Activated naive CD4-positive, alpha-beta T cell treated with anti-CD3 and anti-CD28 coated beads, Interleukin-2, amount 50 U/mL, for 24 hours (primary cell): ENCODE results near the gene PLPP1.

Source experiments
- H3K27ac Mint-ChIP-seq: one replicate; pipeline ENCODE4 v1.8.0; 2021; ENCODE audit warnings: mild to moderate bottlenecking, mixed read lengths
- H3K27me3 Mint-ChIP-seq: one replicate; pipeline ENCODE4 v1.8.0; 2021; ENCODE audit warnings: mixed read lengths
- H3K36me3 Mint-ChIP-seq: one replicate; pipeline ENCODE4 v1.8.0; 2021; ENCODE audit warnings: mixed read lengths
- H3K4me1 Mint-ChIP-seq: one replicate; pipeline ENCODE4 v1.8.0; 2021; ENCODE audit warnings: mixed read lengths
- H3K4me3 Mint-ChIP-seq: one replicate; pipeline ENCODE4 v1.8.0; 2021; ENCODE audit warnings: mild to moderate bottlenecking, mixed read lengths
- H3K9me3 Mint-ChIP-seq: one replicate; pipeline ENCODE4 v1.8.0; 2021; ENCODE audit warnings: mixed read lengths

The PLPP1 gene

GRCh38 chr5:55534436-55535198 lies at the start of gene PLPP1:
Gene PLPP1, minus strand, starts transcription at chr5:55534964. Its CDS starts 335 bp downstream, at chr5:55534629.
- Mint-ChIP-seq H3K27me3 (no peaks in the 10 kb centered on the region), H3K4me3 (peak within 1 kb of the TSS; percentile 83), H3K36me3 (peaks cover 5% of the 10 kb centered on the region), H3K4me1 (peaks cover 45% of the 10 kb centered on the region), H3K9me3 (no peaks in the 10 kb centered on the region), H3K27ac (peak within 1 kb of the TSS; percentile 92)

- no peaks in the 10 kb centered on the region for H3K27me3 Mint-ChIP-seq
Measured at GRCh38 chr5:55583578-55583977, 48.8 kb upstream of the PLPP1 start.

GRCh38 chr5:55582256-55582655 lies 47.5 kb upstream of the PLPP1 start:
- H3K27ac Mint-ChIP-seq = no peak overlapping the region
- no peak overlapping the region for H3K4me3 Mint-ChIP-seq
- no peaks in the 10 kb centered on the region for H3K36me3 Mint-ChIP-seq
- no peaks in the 10 kb centered on the region for H3K9me3 Mint-ChIP-seq
- H3K4me1 Mint-ChIP-seq = peaks cover 13% of the 10 kb centered on the region
- no peaks in the 10 kb centered on the region for H3K27me3 Mint-ChIP-seq

More at GRCh38 chr5:55583578-55583977, 48.8 kb upstream of the PLPP1 start:
- Mint-ChIP-seq H3K9me3 (no peaks in the 10 kb centered on the region), H3K27ac (no peak overlapping the region), H3K36me3 (no peaks in the 10 kb centered on the region), H3K4me3 (no peak overlapping the region), H3K4me1 (peaks cover 13% of the 10 kb centered on the region)

GRCh38 chr5:55580042-55580441 lies 45.3 kb upstream of the PLPP1 start:
- no peak overlapping the region for H3K27ac Mint-ChIP-seq
- H3K27me3 Mint-ChIP-seq = no peaks in the 10 kb centered on the region
- peaks cover 17% of the 10 kb centered on the region for H3K4me1 Mint-ChIP-seq
- H3K4me3 Mint-ChIP-seq = no peak overlapping the region
- H3K9me3 Mint-ChIP-seq = no peaks in the 10 kb centered on the region
- H3K36me3 Mint-ChIP-seq = no peaks in the 10 kb centered on the region

- H3K4me1 Mint-ChIP-seq = peaks cover 17% of the 10 kb centered on the region
- H3K27me3 Mint-ChIP-seq = no peaks in the 10 kb centered on the region
- H3K27ac Mint-ChIP-seq = no peak overlapping the region
- H3K9me3 Mint-ChIP-seq = no peaks in the 10 kb centered on the region
- H3K36me3 Mint-ChIP-seq = no peaks in the 10 kb centered on the region
- no peak overlapping the region for H3K4me3 Mint-ChIP-seq
Measured at GRCh38 chr5:55578771-55579170, 44.0 kb upstream of the PLPP1 start.

- Mint-ChIP-seq H3K9me3 (no peaks in the 10 kb centered on the region), H3K4me3 (no peak overlapping the region), H3K27me3 (no peaks in the 10 kb centered on the region)
Measured at GRCh38 chr5:55577353-55578060, 42.7 kb upstream of the PLPP1 start.

GRCh38 chr5:55576661-55577060 lies 41.9 kb upstream of the PLPP1 start:
- Mint-ChIP-seq H3K4me1 (peaks cover 9% of the 10 kb centered on the region), H3K9me3 (no peaks in the 10 kb centered on the region), H3K4me3 (no peak overlapping the region), H3K27ac (no peak overlapping the region), H3K27me3 (no peaks in the 10 kb centered on the region), H3K36me3 (no peaks in the 10 kb centered on the region)

More at GRCh38 chr5:55577353-55578060, 42.7 kb upstream of the PLPP1 start:
- no peaks in the 10 kb centered on the region for H3K36me3 Mint-ChIP-seq
- H3K4me1 Mint-ChIP-seq = peaks cover 11% of the 10 kb centered on the region
- H3K27ac Mint-ChIP-seq = no peak overlapping the region

- Mint-ChIP-seq H3K4me1 (peaks cover 9% of the 10 kb centered on the region), H3K27ac (no peak overlapping the region), H3K4me3 (no peak overlapping the region), H3K27me3 (no peaks in the 10 kb centered on the region), H3K36me3 (no peaks in the 10 kb centered on the region), H3K9me3 (no peaks in the 10 kb centered on the region)
Measured at GRCh38 chr5:55575815-55576583, 41.2 kb upstream of the PLPP1 start.

- H3K36me3 Mint-ChIP-seq = no peaks in the 10 kb centered on the region
- H3K27me3 Mint-ChIP-seq = no peaks in the 10 kb centered on the region
- H3K9me3 Mint-ChIP-seq = no peaks in the 10 kb centered on the region
- H3K4me1 Mint-ChIP-seq = peaks cover 9% of the 10 kb centered on the region
- no peak overlapping the region for H3K4me3 Mint-ChIP-seq
- no peak overlapping the region for H3K27ac Mint-ChIP-seq
Measured at GRCh38 chr5:55572600-55572999, 37.8 kb upstream of the PLPP1 start.

GRCh38 chr5:55572020-55572419 lies 37.3 kb upstream of the PLPP1 start:
- Mint-ChIP-seq H3K4me3 (no peak overlapping the region), H3K4me1 (peaks cover 9% of the 10 kb centered on the region), H3K9me3 (no peaks in the 10 kb centered on the region), H3K27me3 (no peaks in the 10 kb centered on the region), H3K36me3 (no peaks in the 10 kb centered on the region), H3K27ac (no peak overlapping the region)

GRCh38 chr5:55570570-55570969 lies 35.8 kb upstream of the PLPP1 start:
- peaks cover 5% of the 10 kb centered on the region for H3K4me1 Mint-ChIP-seq
- H3K27ac Mint-ChIP-seq = no peak overlapping the region
- H3K9me3 Mint-ChIP-seq = no peaks in the 10 kb centered on the region
- H3K36me3 Mint-ChIP-seq = no peaks in the 10 kb centered on the region
- H3K4me3 Mint-ChIP-seq = no peak overlapping the region
- H3K27me3 Mint-ChIP-seq = no peaks in the 10 kb centered on the region

- no peak overlapping the region for H3K4me3 Mint-ChIP-seq
- H3K27me3 Mint-ChIP-seq = no peaks in the 10 kb centered on the region
- H3K36me3 Mint-ChIP-seq = no peaks in the 10 kb centered on the region
- H3K9me3 Mint-ChIP-seq = no peaks in the 10 kb centered on the region
- no peak overlapping the region for H3K27ac Mint-ChIP-seq
- peaks cover 5% of the 10 kb centered on the region for H3K4me1 Mint-ChIP-seq
Measured at GRCh38 chr5:55570026-55570425, 35.3 kb upstream of the PLPP1 start.

GRCh38 chr5:55569513-55569865 lies 34.7 kb upstream of the PLPP1 start:
- Mint-ChIP-seq H3K27ac (no peak overlapping the region), H3K36me3 (no peaks in the 10 kb centered on the region), H3K27me3 (no peaks in the 10 kb centered on the region), H3K4me1 (peaks cover 5% of the 10 kb centered on the region), H3K4me3 (no peak overlapping the region), H3K9me3 (no peaks in the 10 kb centered on the region)

- H3K4me1 Mint-ChIP-seq = peaks cover 5% of the 10 kb centered on the region
- no peaks in the 10 kb centered on the region for H3K36me3 Mint-ChIP-seq
- no peaks in the 10 kb centered on the region for H3K27me3 Mint-ChIP-seq
- no peaks in the 10 kb centered on the region for H3K9me3 Mint-ChIP-seq
- H3K27ac Mint-ChIP-seq = no peak overlapping the region
- no peak overlapping the region for H3K4me3 Mint-ChIP-seq
Measured at GRCh38 chr5:55568654-55569512, 34.1 kb upstream of the PLPP1 start.

- Mint-ChIP-seq H3K9me3 (no peaks in the 10 kb centered on the region), H3K4me3 (no peak overlapping the region), H3K4me1 (no peaks in the 10 kb centered on the region), H3K27ac (no peak overlapping the region), H3K36me3 (no peaks in the 10 kb centered on the region), H3K27me3 (no peaks in the 10 kb centered on the region)
Measured at GRCh38 chr5:55564721-55565120, 30.0 kb upstream of the PLPP1 start.
